ENCODE measurements around the gene SESN2.
"Not testable (repeated sequence)": the region's sequence is repeated elsewhere in the genome, so short reads cannot be mapped to it uniquely, and the experiment has no call there.

The SESN2 gene

GRCh38 chr1:28291711-28292110, 32.4 kb downstream of the SESN2 start:
- DNase-seq: no peak

GRCh38 chr1:28295936-28296335, 36.6 kb downstream of the SESN2 start:
- no peak for DNase-seq

- DNase-seq: no peak
Observed at GRCh38 chr1:28296401-28297261, 37.3 kb downstream of the SESN2 start.

- no peak for DNase-seq
Observed at GRCh38 chr1:28297826-28298225, 38.5 kb downstream of the SESN2 start.

- no peak for DNase-seq
Observed at GRCh38 chr1:28298438-28298837, 39.1 kb downstream of the SESN2 start.

- no peak for DNase-seq
Observed at GRCh38 chr1:28301368-28302174, 42.3 kb downstream of the SESN2 start.

GRCh38 chr1:28302247-28302646, 42.9 kb downstream of the SESN2 start:
- DNase-seq: no peak

GRCh38 chr1:28306301-28306949, 47.1 kb downstream of the SESN2 start:
- DNase-seq: no peak

- DNase-seq: no peak
Observed at GRCh38 chr1:28308750-28309149, 49.4 kb downstream of the SESN2 start.

- DNase-seq: no peak
Observed at GRCh38 chr1:28309702-28310101, 50.4 kb downstream of the SESN2 start.

- no peak for DNase-seq
Observed at GRCh38 chr1:28313702-28314546, 54.6 kb downstream of the SESN2 start.

GRCh38 chr1:28314547-28314941, 55.2 kb downstream of the SESN2 start:
- DNase-seq: no peak

- no peak for DNase-seq
Observed at GRCh38 chr1:28317014-28317413, 57.7 kb downstream of the SESN2 start.

- DNase-seq: no peak
Observed at GRCh38 chr1:28322194-28322593, 62.9 kb downstream of the SESN2 start.

- no peak for DNase-seq
Observed at GRCh38 chr1:28323720-28324119, 64.4 kb downstream of the SESN2 start.

- no peak for DNase-seq
Observed at GRCh38 chr1:28326515-28326914, 67.2 kb downstream of the SESN2 start.

GRCh38 chr1:28326984-28327383, 67.7 kb downstream of the SESN2 start:
- no peak for DNase-seq

GRCh38 chr1:28327431-28327830, 68.1 kb downstream of the SESN2 start:
- not testable (repeated sequence) for DNase-seq

- no peak for DNase-seq
Observed at GRCh38 chr1:28328228-28328648, 68.9 kb downstream of the SESN2 start.

- peak; percentile 48 for DNase-seq
Observed at GRCh38 chr1:28329395-28330153, 70.3 kb downstream of the SESN2 start.

Data from stimulated activated CD4-positive, alpha-beta T cell treated with anti-CD3 and anti-CD28 coated beads, Interleukin-4, amount 100 ng/mL, for 24 hours (primary cell).